ENCODE data around the gene IFRD1. TPM values are rescaled to one million over a fixed set of nuclear protein-coding genes. Genes with fewer than 3 reads are reported as not detected.
A peak's percentile ranks its signal among the peaks of the same experiment; 100 is the strongest.

The IFRD1 gene
- total RNA-seq, 1 experiment from 2014 or later, result 89.6 TPM

DNA sequence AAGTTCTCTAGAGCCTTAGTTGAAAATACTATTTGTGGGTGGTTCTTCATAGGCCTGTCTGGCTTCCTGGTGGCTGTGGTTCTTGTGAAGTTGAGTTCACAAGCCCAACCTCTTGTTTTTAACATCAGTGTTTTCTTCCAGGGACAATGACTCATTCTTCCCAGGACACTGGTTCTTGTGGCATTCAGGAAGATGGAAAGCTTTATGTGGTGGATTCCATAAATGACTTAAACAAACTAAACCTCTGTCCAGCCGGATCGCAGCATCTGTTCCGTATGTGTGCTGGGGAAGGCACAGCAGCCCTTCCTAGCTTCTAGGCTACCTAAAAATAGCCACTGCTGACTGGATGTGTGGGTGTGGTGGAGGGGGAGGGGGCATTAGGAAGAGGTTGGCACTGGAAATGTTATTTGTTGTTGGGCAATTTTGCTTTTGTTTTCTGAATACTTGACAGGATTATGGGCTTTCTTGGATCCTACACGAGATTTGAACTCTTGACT lies 34.5 kb downstream of the IFRD1 start:
- H3K27me3 ChIP-seq (replicated peaks), result no peaks in the 10 kb centered on the region
- peak; percentile 80 to 87 for DNase-seq (ENCODE audit: low read depth in 1 of 2, low spot score in 2 of 2)
- peaks cover 47% of the 10 kb centered on the region for H3K4me1 ChIP-seq (replicated peaks)
- H3K9me3 ChIP-seq (replicated peaks), result no peaks in the 10 kb centered on the region
- H3K4me3 ChIP-seq, result no peak overlapping the region
- peak overlapping the region; percentile 14; the same call in 1 of the 2 replicates for H3K27ac ChIP-seq
- no peaks in the 10 kb centered on the region for H3K36me3 ChIP-seq

DNA sequence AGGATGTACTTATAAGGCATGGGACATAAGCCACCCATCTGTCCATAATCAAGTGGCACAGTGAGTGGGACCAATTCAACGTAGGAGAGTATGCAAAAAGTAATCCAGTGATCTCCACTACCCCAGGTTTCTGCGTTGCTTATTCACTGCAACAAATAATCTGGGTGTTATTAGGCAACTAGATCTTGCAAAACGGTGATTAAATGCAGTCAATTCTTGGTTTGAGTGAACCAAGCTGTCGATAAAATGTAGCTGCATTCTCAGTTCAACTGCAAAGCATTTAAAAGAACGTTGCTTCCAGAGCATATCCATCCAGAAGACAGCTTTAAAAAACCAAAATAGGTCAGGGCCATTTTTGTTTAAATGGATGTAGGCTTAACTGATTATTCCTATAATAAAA lies 35.5 kb downstream of the IFRD1 start:
- Histone ChIP-seq H3K4me1 (replicated peaks) (peaks cover 41% of the 10 kb centered on the region), H3K27ac (no peak overlapping the region), H3K27me3 (replicated peaks) (no peaks in the 10 kb centered on the region), H3K4me3 (no peak overlapping the region), H3K36me3 (no peaks in the 10 kb centered on the region), H3K9me3 (replicated peaks) (no peaks in the 10 kb centered on the region)
- DNase-seq (ENCODE audit: low read depth in 1 of 2, low spot score in 2 of 2), result no peak

DNA sequence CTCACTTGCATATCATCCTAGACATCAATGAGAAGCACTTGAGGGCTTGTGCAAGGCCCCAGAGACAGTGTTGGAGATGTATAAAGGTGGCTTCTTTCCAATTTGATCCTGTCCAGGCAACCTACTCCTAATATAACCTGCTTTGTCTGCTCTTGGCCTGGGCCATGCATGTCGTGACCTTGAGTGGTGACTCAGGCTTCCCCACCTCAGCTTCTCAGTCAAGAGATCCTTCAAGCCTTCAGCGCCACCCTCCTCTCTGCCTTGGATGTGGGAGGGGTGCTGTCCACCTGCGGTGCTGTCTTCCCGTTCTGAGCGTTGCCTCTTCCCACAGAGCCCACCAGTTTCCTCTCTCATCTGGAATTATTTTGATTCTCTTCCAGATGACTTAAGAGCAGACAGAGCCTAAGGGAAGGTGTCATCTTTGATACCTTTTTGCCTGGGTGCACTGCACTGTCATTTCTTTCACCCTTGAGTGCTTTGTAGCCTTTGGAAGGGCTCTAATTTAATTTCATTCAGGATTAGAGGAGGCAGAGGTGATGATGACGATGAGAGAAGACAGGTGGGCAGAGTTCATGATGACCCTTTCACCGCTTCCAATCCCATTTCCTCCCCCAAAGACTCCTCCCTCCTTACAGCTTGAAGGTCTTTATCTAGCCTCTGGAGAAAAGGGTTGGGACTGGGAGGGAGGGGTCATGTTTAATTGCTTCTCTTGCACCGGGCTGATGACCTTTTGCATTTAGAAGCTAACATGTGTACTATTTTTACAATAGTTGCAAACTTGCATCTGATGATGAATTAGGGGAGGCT lies 37.4 kb downstream of the IFRD1 start:
- H3K4me3 ChIP-seq, result no peak overlapping the region
- H3K36me3 ChIP-seq, result no peaks in the 10 kb centered on the region
- no peaks in the 10 kb centered on the region for H3K9me3 ChIP-seq (replicated peaks)
- peaks cover 22% of the 10 kb centered on the region for H3K4me1 ChIP-seq (replicated peaks)
- DNase-seq (ENCODE audit: low read depth in 1 of 2, low spot score in 2 of 2), result no peak
- H3K27ac ChIP-seq, result no peak overlapping the region
- H3K27me3 ChIP-seq (replicated peaks), result no peaks in the 10 kb centered on the region

DNA sequence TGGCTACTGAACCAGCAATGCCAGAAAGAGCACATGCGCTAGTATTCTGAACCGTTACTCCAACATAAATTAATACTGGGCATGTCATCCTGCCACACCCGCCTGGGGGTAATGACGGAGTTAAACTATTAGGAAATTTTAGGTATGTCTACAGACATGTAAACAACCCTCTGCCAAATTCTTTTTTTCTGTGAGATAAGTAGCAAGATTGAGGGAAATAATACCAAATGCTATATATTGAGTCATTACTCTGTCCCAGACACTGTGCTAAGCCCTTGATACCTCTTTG lies 37.9 kb downstream of the IFRD1 start:
- no peaks in the 10 kb centered on the region for H3K36me3 ChIP-seq
- no peak for DNase-seq (ENCODE audit: low read depth in 1 of 2, low spot score in 2 of 2)
- H3K27me3 ChIP-seq (replicated peaks), result no peaks in the 10 kb centered on the region
- H3K27ac ChIP-seq, result no peak overlapping the region
- no peak overlapping the region for H3K4me3 ChIP-seq
- H3K4me1 ChIP-seq (replicated peaks), result peaks cover 20% of the 10 kb centered on the region
- H3K9me3 ChIP-seq (replicated peaks), result no peaks in the 10 kb centered on the region

DNA sequence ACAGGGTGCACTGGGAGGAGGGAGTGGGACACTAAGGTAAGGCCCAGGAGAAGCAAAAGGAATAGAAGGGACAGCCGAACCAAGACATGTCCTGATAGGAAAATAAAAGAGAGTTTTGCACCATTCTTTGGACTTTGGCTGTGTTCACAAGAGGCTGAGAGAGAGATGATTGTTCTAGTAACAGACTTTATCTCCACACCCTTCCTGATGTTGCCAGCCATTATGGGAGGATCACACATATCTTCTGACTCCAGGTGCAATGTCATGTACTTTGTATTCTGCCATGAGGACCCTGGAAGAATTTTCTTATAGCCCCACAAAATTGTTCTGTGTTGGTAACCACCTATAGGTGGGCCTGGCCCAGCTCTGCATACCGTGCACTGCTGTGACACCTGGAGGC lies 41.9 kb downstream of the IFRD1 start:
- no peaks in the 10 kb centered on the region for H3K27me3 ChIP-seq (replicated peaks)
- DNase-seq (ENCODE audit: low read depth in 1 of 2, low spot score in 2 of 2), result no peak
- no peaks in the 10 kb centered on the region for H3K36me3 ChIP-seq
- H3K4me1 ChIP-seq (replicated peaks), result no peaks in the 10 kb centered on the region
- no peak overlapping the region for H3K27ac ChIP-seq
- H3K9me3 ChIP-seq (replicated peaks), result no peaks in the 10 kb centered on the region
- no peak overlapping the region for H3K4me3 ChIP-seq

DNA sequence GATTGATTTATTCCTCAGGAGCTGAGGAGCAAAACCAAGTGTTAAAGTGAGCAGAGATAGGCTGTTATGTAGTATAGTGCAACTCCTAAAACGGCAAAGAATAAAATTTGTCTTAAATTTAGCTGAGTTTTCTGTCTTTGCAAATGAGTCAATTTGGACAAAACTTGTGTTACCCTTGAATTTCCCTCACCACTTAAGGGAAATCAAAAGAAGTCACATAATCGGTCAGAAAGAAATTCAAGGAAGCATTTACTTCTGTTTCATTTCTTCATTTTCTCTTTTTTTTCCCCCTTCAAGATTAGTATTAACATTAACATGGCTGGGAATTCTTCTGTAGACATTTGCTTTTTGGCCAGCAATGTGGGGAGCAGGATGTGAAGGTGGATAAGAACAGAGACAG lies 44.4 kb downstream of the IFRD1 start:
- no peak overlapping the region for H3K27ac ChIP-seq

DNA sequence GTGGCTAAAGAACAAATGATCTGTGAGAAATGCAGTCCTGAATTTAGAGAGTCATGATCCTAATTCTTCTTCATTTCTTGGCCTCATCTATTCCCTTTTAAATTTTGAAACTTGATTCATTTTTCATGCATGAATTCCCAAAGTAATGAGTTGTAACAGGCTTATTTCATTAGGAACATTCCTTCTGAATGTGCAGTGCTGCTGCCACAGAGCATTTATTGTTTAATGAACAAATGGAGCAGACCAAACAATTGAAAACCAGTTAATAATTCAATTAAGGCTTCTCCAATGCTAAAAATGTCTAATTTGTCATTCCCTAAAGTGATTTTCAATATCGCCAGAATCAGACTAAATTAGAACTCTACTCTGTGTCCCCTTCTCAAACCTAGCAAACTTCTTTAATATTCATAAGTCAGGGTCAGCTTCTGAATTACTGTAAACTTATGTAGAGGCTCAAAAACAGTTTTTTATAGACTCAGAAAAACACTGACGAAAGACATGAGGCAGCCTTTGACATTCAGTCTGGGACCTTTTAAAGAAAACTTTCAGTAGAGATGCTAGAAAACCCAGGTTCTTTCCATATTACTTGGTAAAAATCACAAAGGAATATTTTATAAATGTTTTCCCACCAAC lies 45.0 kb downstream of the IFRD1 start:
- Histone ChIP-seq H3K27ac (no peak overlapping the region), H3K4me1 (replicated peaks) (no peaks in the 10 kb centered on the region), H3K36me3 (no peaks in the 10 kb centered on the region), H3K27me3 (replicated peaks) (no peaks in the 10 kb centered on the region), H3K4me3 (no peak overlapping the region), H3K9me3 (replicated peaks) (no peaks in the 10 kb centered on the region)
- DNase-seq (ENCODE audit: low read depth in 1 of 2, low spot score in 2 of 2), result no peak

More for the DNA sequence above, 44.4 kb downstream of the IFRD1 start:
- H3K4me3 ChIP-seq, result no peak overlapping the region
- H3K9me3 ChIP-seq (replicated peaks), result no peaks in the 10 kb centered on the region
- H3K27me3 ChIP-seq (replicated peaks), result no peaks in the 10 kb centered on the region
- H3K36me3 ChIP-seq, result no peaks in the 10 kb centered on the region
- DNase-seq (ENCODE audit: low read depth in 1 of 2, low spot score in 2 of 2), result no peak
- no peaks in the 10 kb centered on the region for H3K4me1 ChIP-seq (replicated peaks)

DNA sequence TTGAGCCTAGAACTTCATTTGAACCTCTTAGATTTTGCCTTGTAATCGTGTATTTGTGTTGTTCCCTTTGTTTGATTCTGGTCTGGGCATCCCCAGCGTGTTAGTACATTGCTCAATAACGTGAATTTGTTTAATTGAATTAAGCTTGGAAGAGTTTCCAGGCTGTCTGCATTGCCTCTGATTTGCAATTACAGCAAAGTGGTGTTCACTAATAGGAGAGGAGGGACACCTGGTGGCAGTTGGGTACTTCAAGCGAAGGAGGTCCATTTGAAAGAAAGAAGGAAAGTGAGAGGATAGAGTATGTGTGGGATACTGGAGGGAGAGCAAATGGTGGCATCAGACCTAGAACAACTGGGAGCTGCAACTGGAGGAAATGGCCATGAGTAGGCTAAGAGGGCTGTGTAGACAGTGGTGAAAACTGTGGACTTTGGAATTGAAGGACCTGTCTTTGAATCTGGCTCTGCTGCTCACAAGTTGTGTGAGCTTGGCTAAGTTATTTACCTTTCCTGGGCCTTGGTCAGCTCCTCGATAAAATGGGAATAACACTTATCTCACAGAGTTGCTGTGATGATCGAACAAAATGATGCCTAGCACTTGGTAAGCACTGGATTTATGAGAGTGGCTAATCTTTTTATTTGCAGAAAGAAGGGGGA lies 45.7 kb downstream of the IFRD1 start:
- Histone ChIP-seq H3K4me1 (replicated peaks) (no peaks in the 10 kb centered on the region), H3K36me3 (no peaks in the 10 kb centered on the region), H3K9me3 (replicated peaks) (no peaks in the 10 kb centered on the region), H3K27ac (no peak overlapping the region), H3K4me3 (no peak overlapping the region), H3K27me3 (replicated peaks) (no peaks in the 10 kb centered on the region)
- DNase-seq (ENCODE audit: low read depth in 1 of 2, low spot score in 2 of 2), result peak in 1 of 2 experiments; percentile 57

DNA sequence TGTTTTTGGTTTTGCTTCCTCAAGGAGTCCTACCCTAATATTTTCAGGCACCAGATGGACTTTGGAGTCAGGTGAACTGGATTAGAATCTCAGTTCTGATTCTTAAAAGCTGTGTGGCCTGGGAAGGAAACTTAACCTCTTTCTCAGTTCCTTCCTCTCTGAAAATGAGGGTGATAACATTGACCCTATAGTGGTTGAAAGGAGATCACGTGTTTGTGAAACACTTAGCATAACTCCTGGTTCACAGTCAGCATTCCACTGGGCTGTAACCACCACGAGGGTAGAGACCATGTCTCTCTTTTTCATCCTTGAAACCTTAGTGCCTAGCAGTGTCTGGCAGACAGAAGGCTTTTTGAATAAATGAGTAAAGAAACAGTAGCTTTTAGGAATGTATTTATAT lies 47.2 kb downstream of the IFRD1 start:
- no peaks in the 10 kb centered on the region for H3K36me3 ChIP-seq
- no peak overlapping the region for H3K4me3 ChIP-seq
- no peaks in the 10 kb centered on the region for H3K27me3 ChIP-seq (replicated peaks)
- H3K9me3 ChIP-seq (replicated peaks), result no peaks in the 10 kb centered on the region
- H3K27ac ChIP-seq, result no peak overlapping the region
- no peaks in the 10 kb centered on the region for H3K4me1 ChIP-seq (replicated peaks)
- no peak for DNase-seq (ENCODE audit: low read depth in 1 of 2, low spot score in 2 of 2)

DNA sequence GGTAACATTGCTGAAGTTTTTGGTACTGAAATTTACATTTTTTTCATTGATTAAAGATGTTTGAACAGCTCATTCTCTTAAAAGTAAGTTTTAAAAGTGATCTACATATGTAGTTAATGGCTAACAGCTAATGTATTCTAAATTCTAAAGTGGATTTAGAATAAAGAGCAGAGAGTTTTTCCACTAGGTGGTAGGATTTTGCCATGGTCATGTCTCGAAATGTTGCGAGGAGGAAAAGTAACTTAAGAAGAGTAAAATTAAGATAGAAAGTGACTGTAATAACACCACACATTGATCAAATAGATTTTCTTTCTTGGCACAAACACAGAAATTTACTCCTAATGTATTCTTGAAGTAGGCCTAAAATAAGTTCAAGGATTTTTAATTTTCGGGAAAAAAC lies 50.4 kb downstream of the IFRD1 start:
- Histone ChIP-seq H3K36me3 (no peaks in the 10 kb centered on the region), H3K4me3 (no peak overlapping the region), H3K4me1 (replicated peaks) (no peaks in the 10 kb centered on the region), H3K27ac (no peak overlapping the region), H3K27me3 (replicated peaks) (no peaks in the 10 kb centered on the region), H3K9me3 (replicated peaks) (no peaks in the 10 kb centered on the region)
- no peak for DNase-seq (ENCODE audit: low read depth in 1 of 2, low spot score in 2 of 2)

DNA sequence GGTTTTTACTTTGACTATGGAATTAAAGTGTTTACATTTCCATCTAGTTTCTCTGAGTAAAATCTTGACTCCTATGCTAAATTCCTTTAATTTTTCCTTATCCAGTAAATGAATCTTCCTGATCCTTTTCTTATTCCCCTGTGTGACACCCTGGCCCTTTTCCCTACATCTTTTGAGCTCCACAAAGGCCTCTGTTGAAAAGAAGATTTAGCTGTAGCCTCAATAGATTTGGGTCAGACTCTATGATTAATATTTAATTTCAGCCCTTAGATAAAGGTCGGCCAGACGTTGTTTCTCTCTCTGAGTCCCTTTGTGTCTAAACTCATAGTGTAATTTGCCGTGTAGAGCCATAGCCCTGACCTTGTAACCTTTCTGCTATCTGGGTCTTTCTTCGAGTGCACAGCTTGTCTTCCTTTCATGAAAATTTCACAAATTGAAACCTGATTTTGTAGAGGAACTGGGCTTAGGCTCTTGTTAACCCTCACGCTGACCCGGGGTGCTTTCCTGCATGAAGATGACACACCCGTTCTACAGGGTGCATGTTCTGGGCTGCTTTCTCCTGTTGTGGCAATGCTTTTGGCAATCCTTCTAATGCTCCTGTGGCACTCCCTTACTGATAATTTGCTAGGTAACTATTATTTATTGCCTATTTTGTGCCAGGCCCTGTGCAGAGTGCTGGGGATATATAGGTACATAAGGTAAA lies 51.7 kb downstream of the IFRD1 start:
- no peaks in the 10 kb centered on the region for H3K27me3 ChIP-seq (replicated peaks)
- H3K4me1 ChIP-seq (replicated peaks), result no peaks in the 10 kb centered on the region
- H3K36me3 ChIP-seq, result no peaks in the 10 kb centered on the region
- no peak overlapping the region for H3K27ac ChIP-seq
- no peak for DNase-seq (ENCODE audit: low read depth in 1 of 2, low spot score in 2 of 2)
- no peaks in the 10 kb centered on the region for H3K9me3 ChIP-seq (replicated peaks)
- no peak overlapping the region for H3K4me3 ChIP-seq

DNA sequence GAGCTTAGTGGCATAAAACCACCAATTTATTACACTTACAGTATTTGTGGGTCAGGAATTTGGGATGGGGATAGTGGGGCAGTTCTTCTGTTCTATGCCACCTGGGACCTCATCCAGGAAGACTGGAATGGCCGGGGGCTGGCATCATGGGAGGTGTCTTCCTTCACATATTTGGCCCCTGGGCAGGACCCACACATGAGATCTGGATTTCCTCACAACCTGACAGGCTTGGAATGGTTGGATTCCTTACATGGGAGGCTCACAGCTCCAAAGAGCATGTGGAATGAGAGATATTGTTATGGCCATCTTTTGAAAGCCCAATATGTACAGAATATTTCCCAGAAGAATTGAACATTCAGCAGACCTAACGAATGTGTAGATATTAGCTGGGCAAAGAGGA lies 52.4 kb downstream of the IFRD1 start:
- Histone ChIP-seq H3K36me3 (no peaks in the 10 kb centered on the region), H3K27me3 (replicated peaks) (no peaks in the 10 kb centered on the region), H3K9me3 (replicated peaks) (no peaks in the 10 kb centered on the region), H3K27ac (no peak overlapping the region), H3K4me1 (replicated peaks) (no peaks in the 10 kb centered on the region), H3K4me3 (no peak overlapping the region)
- DNase-seq (ENCODE audit: low read depth in 1 of 2, low spot score in 2 of 2), result no peak

DNA sequence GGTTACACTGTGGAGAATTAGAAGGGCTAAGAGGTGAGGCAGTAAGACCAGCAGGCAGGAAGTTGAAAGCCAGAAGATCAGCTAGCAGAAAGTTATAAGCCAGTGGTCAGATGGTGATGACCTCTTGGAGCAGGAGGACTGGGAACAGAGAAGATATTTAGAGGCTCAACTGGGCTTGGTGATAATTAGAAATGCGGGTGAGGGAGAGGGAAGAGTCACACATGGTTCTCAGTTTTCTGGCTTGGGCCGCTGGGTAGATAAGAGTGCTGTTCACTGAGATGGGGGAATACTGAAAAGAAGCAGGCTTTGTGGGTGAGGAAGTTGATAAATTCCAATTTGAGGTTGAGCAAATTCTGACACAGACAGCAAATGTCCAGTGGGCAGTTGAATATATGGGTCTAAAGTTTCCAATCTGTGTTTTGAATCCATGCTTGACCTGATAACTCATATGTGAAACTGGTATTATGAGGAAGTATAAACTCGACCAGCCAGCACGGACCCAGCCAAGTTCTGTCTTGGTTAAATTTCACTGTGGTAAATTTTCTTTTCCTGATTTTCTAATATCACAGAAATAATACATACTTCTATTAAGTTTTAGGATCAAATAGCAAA lies 53.2 kb downstream of the IFRD1 start:
- Histone ChIP-seq H3K4me3 (no peak overlapping the region), H3K4me1 (replicated peaks) (no peaks in the 10 kb centered on the region), H3K27me3 (replicated peaks) (no peaks in the 10 kb centered on the region), H3K27ac (no peak overlapping the region), H3K36me3 (no peaks in the 10 kb centered on the region), H3K9me3 (replicated peaks) (no peaks in the 10 kb centered on the region)
- DNase-seq (ENCODE audit: low read depth in 1 of 2, low spot score in 2 of 2), result no peak

Data from SJSA1 (cell line).